Osteocyte (in vitro differentiated cells): ENCODE measurements around the gene LIAS. TPM values are rescaled to one million over a fixed set of nuclear protein-coding genes. Genes with fewer than 3 reads are reported as not detected.

ENCODE experiments used
- DNase-seq: peaks from one replicate; pipeline ENCODE4 v3.0.0; 2021; ENCODE audit warnings: mixed read lengths; ENCODE audit not compliant: unreplicated experiment; ENCODE audit errors: extremely low spot score
- H3K27ac Mint-ChIP-seq: one replicate; pipeline ENCODE4 v1.8.0; 2021; ENCODE audit warnings: mild to moderate bottlenecking, mixed read lengths; ENCODE audit not compliant: unreplicated experiment
- H3K27me3 Mint-ChIP-seq: one replicate; pipeline ENCODE4 v1.8.0; 2021; ENCODE audit warnings: mixed read lengths; ENCODE audit not compliant: unreplicated experiment
- H3K36me3 Mint-ChIP-seq: one replicate; pipeline ENCODE4 v1.8.0; 2021; ENCODE audit warnings: mixed read lengths; ENCODE audit not compliant: unreplicated experiment
- H3K4me1 Mint-ChIP-seq: one replicate; pipeline ENCODE4 v1.8.0; 2021; ENCODE audit warnings: mixed read lengths; ENCODE audit not compliant: unreplicated experiment
- H3K4me3 Mint-ChIP-seq: one replicate; pipeline ENCODE4 v1.8.0; 2021; ENCODE audit warnings: mild to moderate bottlenecking, moderate library complexity, mixed read lengths; ENCODE audit not compliant: unreplicated experiment
- H3K9me3 Mint-ChIP-seq: one replicate; pipeline ENCODE4 v1.8.0; 2021; ENCODE audit warnings: mixed read lengths; ENCODE audit not compliant: unreplicated experiment
- CTCF ChIP-seq: fragments of 200-600 bp; sonication (generic); IDR thresholded peaks from 2 replicates; pipeline ENCODE4 v1.5.0; 2021; ENCODE audit warnings: antibody characterized with exemption, mild to moderate bottlenecking, moderate library complexity
- microRNA-seq: library from miRNA; unstranded; fragments of <30 nt; microRNA quantifications from one replicate; pipeline ENCODE4 v1.1.0, GENCODE V29; 2020; ENCODE audit not compliant: unreplicated experiment
- total RNA-seq: library from RNA; stranded (reverse); gene quantifications from 2 replicates; pipeline ENCODE4 v1.2.1, GENCODE V29; 2021

The LIAS gene
- total RNA-seq, 1 donor from 2014 or later, result 10.9 TPM

- Mint-ChIP-seq H3K27ac (peak overlapping the region; percentile 98), H3K4me1 (peaks cover 53% of the 10 kb centered on the region), H3K4me3 (peak overlapping the region; percentile 98), H3K36me3 (peaks cover 16% of the 10 kb centered on the region), H3K27me3 (no peaks in the 10 kb centered on the region), H3K9me3 (peaks cover 11% of the 10 kb centered on the region)
- TF ChIP-seq CTCF, result no peak
- DNase-seq, result no peak
Measured at GRCh38 chr4:39526765-39527295, 68.0 kb downstream of the LIAS start.

GRCh38 chr4:39527296-39528060, 68.6 kb downstream of the LIAS start, which contains the start of gene UGDH:
Gene UGDH (minus strand): TSS chr4:39527439. CDS start chr4:39521512, 5,927 bp downstream.
- H3K4me1 Mint-ChIP-seq, result peaks cover 46% of the 10 kb centered on the region
- H3K36me3 Mint-ChIP-seq, result peaks cover 23% of the 10 kb centered on the region
- H3K9me3 Mint-ChIP-seq, result peaks cover 14% of the 10 kb centered on the region
- peak; percentile 99 for DNase-seq
- H3K27me3 Mint-ChIP-seq, result no peaks in the 10 kb centered on the region
- peak within 1 kb of the TSS; percentile 98 for H3K27ac Mint-ChIP-seq
- TF ChIP-seq CTCF, result peak; percentile 10
- peak within 1 kb of the TSS; percentile 98 for H3K4me3 Mint-ChIP-seq

- H3K4me3 Mint-ChIP-seq, result peak overlapping the region; percentile 98
- H3K4me1 Mint-ChIP-seq, result peaks cover 40% of the 10 kb centered on the region
- peaks cover 29% of the 10 kb centered on the region for H3K36me3 Mint-ChIP-seq
- H3K27ac Mint-ChIP-seq, result peak overlapping the region; percentile 98
- no peak for DNase-seq
- H3K27me3 Mint-ChIP-seq, result no peaks in the 10 kb centered on the region
- H3K9me3 Mint-ChIP-seq, result peaks cover 17% of the 10 kb centered on the region
- TF ChIP-seq CTCF, result peak; percentile 4
Measured at GRCh38 chr4:39528061-39528465, 69.2 kb downstream of the LIAS start.

Small RNA genes lying within 50 kb of the gene (microRNA-seq; reads per million reads assigned to microRNA genes)
- not detected for gene MIR5591

Other genes with a start within 250 kb of the LIAS start
- gene RFC1, start 92.7 kb upstream of the LIAS start, total RNA-seq, result 44.6 and 48.8 TPM in 2 replicates
- gene KLB, start 52.1 kb upstream of the LIAS start, total RNA-seq, result not detected in 2 replicates
- 1,144 and 1,147 TPM in 2 replicates for gene RPL9, start 134 bp upstream of the LIAS start, total RNA-seq
- 192 and 200 TPM in 2 replicates for gene UGDH, start 68.4 kb downstream of the LIAS start, total RNA-seq
- 67.1 and 73.5 TPM in 2 replicates for gene SMIM14, start 179.8 kb downstream of the LIAS start, total RNA-seq
- 70.3 and 77.3 TPM in 2 replicates for gene UBE2K, start 239.1 kb downstream of the LIAS start, total RNA-seq